Fibroblast of mammary gland (primary cell): ENCODE measurements around the gene SORCS3.

Experiments
- DNase-seq: peaks from one replicate; pipeline ENCODE4 v3.0.0-alpha.2; 2010; ENCODE audit warnings: low read depth
- H3K4me3 ChIP-seq: 2 replicates; pipeline ENCODE4 v1.5.1; 2011; ENCODE audit warnings: low read depth, mild to moderate bottlenecking, low read length, moderate library complexity; ENCODE audit not compliant: control insufficient read depth
- TF ChIP-seq, protein P1 (sequence below): conservative IDR thresholded peaks from 2 replicates; pipeline ENCODE4 v1.5.1; 2011; ENCODE audit warnings: low read depth, low read length, inconsistent platforms; ENCODE audit not compliant: control insufficient read depth, insufficient read depth

SORCS3 gene

DNA sequence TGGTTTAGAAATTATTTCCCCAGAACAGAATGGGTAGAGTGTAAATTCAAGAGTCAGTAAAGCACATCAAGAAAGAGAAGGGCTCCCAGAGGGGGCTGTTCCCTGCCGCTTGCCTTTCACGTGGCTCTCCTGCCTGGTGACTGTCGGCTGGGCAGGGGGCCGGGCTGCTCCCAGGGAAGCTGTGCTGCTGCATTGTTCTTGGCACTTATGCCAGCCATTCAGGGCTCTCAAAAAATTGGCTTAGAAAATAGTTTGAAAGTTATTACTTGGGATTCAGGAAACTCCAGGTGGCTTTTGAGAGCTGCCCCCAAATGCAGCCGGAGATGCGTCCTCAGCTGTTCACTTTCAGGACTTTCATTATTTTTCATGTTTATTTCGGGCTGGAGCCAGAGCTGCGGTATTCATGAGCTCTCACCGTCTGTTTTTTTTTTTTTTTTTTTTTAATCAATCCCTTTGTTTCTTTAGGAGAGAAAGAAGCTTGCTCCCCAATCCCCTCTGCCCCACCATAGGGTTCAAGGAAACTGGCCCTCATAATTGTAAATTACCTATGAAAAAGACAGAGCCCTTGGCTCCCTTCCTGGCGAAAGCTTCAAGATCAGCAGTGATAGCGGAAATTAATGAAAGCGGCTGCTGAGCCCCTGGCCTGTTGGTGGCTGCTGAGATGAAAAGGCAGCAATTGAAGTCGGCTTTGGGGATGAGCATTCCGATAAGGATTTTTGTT is 94.1 kb downstream of the SORCS3 start:
- TF ChIP-seq, protein P1, sequence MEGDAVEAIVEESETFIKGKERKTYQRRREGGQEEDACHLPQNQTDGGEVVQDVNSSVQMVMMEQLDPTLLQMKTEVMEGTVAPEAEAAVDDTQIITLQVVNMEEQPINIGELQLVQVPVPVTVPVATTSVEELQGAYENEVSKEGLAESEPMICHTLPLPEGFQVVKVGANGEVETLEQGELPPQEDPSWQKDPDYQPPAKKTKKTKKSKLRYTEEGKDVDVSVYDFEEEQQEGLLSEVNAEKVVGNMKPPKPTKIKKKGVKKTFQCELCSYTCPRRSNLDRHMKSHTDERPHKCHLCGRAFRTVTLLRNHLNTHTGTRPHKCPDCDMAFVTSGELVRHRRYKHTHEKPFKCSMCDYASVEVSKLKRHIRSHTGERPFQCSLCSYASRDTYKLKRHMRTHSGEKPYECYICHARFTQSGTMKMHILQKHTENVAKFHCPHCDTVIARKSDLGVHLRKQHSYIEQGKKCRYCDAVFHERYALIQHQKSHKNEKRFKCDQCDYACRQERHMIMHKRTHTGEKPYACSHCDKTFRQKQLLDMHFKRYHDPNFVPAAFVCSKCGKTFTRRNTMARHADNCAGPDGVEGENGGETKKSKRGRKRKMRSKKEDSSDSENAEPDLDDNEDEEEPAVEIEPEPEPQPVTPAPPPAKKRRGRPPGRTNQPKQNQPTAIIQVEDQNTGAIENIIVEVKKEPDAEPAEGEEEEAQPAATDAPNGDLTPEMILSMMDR: no peak
- no peak overlapping the region for H3K4me3 ChIP-seq
- DNase-seq: no peak

DNA sequence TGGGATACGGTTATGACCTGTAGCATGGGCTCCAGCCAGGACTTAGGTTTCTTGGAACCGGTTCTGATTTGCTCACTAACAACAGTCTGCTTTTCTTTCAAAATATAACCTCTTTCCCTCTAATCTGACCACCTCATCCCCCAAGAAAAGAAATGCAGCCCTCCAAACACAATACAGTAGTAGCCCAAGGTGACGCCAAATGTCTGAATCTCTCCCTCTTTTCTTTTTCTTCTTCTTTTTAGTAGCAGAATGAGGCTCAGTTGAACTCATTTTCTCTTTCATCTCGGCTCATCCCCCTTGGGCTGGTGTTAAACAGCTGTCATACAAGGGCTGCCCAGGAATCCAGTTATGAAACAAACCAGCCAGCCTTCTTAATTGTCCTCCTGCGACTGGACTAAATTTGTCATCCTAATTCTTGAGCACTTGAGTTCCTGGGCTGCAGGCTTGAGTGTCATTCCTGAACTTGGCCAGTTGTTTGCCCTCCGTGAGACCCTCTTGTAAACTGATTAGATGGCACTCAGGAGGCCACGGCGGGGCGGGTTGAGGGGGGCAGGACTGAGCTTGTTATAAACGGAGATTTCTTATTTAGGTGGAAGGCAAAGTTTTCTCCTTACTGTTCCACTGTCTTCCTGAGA is 94.8 kb downstream of the SORCS3 start:
- DNase-seq: no peak
- TF ChIP-seq, protein P1: no peak
- H3K4me3 ChIP-seq: no peak overlapping the region

DNA sequence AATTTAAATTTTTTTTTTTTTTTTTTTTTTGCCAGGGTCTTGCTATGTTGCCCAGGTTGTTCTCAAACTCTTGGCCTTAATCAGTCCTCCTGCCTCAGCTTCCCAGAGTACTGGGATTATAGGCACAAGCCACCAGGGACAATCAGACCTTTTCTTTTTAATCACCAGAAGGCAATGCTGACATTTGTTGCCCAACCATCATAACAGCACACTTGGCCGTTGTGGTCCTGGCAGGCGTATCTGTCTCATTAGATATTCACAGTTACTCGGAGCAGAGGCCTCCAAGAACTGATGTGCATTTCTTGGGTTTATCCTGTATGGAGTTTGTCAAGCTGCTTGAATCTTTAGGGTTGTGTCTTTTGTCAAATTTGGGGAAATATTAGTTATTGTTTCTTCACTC is 100.0 kb downstream of the SORCS3 start:
- no peak for DNase-seq
- H3K4me3 ChIP-seq: no peak overlapping the region
- TF ChIP-seq, protein P1: no peak

DNA sequence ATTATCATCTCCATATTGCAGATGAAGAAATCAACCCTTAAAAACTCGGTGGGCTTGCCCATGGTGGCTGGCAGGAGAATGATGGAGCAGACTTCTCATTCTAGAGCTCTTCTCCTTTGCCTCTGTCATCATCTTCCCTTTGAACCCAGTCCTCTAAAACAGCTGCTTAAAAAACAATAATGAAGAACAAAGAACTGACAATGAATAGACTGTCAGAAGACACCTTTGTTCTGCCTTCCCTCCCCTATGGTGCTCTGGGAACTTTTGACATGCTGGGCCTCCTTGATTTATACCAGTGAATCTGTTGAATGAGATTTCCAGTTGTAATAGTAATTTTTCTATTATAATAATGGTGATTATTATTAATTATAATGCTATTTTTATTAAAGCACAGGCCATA is 103.0 kb downstream of the SORCS3 start:
- TF ChIP-seq, protein P1: no peak
- no peak overlapping the region for H3K4me3 ChIP-seq

DNA sequence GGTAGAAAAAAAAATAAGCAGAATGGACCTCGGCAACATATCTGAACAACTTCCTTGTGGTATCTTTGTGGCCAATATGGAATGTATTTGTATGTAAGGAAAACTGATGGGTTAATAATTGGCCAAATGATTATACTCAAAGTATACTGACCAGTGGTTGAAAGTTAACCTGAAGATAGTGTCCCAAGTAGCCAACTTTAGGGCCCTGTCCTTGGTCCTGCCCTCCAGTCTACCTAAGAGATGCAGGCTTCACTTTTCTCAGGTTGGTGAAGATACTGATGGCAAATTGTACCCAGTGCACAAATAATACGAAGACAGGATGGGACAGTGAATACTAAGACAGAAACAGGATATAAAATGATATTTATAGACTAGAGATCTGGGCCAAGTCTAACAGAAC is 109.2 kb downstream of the SORCS3 start:
- no peak for DNase-seq
- no peak overlapping the region for H3K4me3 ChIP-seq
- TF ChIP-seq, protein P1: no peak

More for the DNA sequence above, 103.0 kb downstream of the SORCS3 start:
- no peak for DNase-seq

DNA sequence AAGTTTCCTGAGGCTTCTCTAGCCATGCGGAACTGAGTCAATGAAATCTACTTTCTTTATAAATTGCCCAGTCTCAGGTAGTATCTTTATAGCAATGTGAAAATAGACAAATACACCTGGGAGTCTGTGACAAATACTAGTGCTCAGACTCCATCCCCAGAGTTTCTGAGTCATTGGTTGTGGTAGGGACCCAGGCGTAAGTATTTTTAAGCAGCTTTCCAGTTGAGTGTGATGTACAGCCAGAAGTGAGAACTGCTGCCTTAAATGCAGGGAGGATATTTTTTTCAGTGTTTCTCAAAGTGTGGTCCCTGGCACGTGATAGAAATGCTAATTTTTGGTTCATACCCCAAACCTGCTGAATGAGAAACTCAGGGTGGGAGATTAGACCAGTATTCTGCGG is 121.7 kb downstream of the SORCS3 start:
- DNase-seq: no peak
- TF ChIP-seq, protein P1: no peak
- H3K4me3 ChIP-seq: no peak overlapping the region

DNA sequence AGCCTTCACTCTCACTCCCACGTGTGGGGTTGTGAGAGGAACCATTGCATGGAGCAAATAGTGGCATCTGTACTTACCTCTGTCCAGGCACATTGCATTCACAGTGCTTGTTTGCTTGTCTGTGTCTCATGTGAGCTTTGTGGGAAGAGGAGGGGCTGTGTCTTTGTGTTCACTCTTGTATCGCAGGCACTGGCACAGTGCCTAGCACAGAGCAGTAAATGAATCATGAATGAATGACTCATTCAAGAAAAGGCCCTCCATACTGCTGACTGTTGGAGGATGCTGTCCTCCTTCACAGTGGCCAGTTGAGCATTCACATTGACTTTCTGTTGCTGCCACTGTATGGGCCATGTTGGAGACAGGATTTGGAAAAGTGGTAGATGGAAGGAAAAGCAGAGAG is 125.3 kb downstream of the SORCS3 start:
- TF ChIP-seq, protein P1: no peak
- H3K4me3 ChIP-seq: no peak overlapping the region
- DNase-seq: peak; percentile 55
